HG02943 (cell line): Measurements from ENCODE around the gene CALU.
A peak's percentile ranks its signal among the peaks of the same experiment; 100 is the strongest.

Experiments used
- ATAC-seq: cut with Tn5 transposase; IDR thresholded peaks from one replicate; pipeline ENCODE4 v1.9.1; 2021; ENCODE audit warnings: mild to moderate bottlenecking, low read depth, moderate library complexity; ENCODE audit not compliant: unreplicated experiment

Gene CALU

GRCh38 chr7:128781126-128781525, 42.0 kb downstream of the CALU start:
- ATAC-seq, result no peak

- ATAC-seq, result no peak
These were observed 42.7 kb downstream of the CALU start for GRCh38 chr7:128781851-128782250.

GRCh38 chr7:128783143-128783861, 44.1 kb downstream of the CALU start:
- ATAC-seq, result no peak

- no peak for ATAC-seq
These were observed 46.6 kb downstream of the CALU start for GRCh38 chr7:128785738-128786137.

GRCh38 chr7:128788446-128789412, 49.6 kb downstream of the CALU start:
- no peak for ATAC-seq

- no peak for ATAC-seq
These were observed 51.3 kb downstream of the CALU start for GRCh38 chr7:128790315-128791041.

- ATAC-seq, result peak; percentile 68
These were observed 52.2 kb downstream of the CALU start, which contains the start of gene CCDC136 for GRCh38 chr7:128791121-128791971. TSS of gene CCDC136 (plus strand) at chr7:128791968. CDS start at chr7:128792412, 444 bp downstream.

GRCh38 chr7:128791972-128792327, 52.8 kb downstream of the CALU start:
- no peak for ATAC-seq

- no peak for ATAC-seq
These were observed 53.5 kb downstream of the CALU start for GRCh38 chr7:128792471-128793180.

GRCh38 chr7:128793181-128793547, 54.0 kb downstream of the CALU start:
- ATAC-seq, result no peak

GRCh38 chr7:128794020-128794419, 54.9 kb downstream of the CALU start:
- no peak for ATAC-seq

GRCh38 chr7:128794436-128794835, 55.3 kb downstream of the CALU start:
- no peak for ATAC-seq

- ATAC-seq, result no peak
These were observed 56.0 kb downstream of the CALU start for GRCh38 chr7:128795129-128795528.

- ATAC-seq, result no peak
These were observed 57.2 kb downstream of the CALU start for GRCh38 chr7:128796327-128796726.

- no peak for ATAC-seq
These were observed 60.3 kb downstream of the CALU start for GRCh38 chr7:128799451-128799850.

- no peak for ATAC-seq
These were observed 61.4 kb downstream of the CALU start for GRCh38 chr7:128800567-128800966.

- ATAC-seq, result no peak
These were observed 61.8 kb downstream of the CALU start for GRCh38 chr7:128801003-128801402.

- no peak for ATAC-seq
These were observed 62.7 kb downstream of the CALU start for GRCh38 chr7:128801667-128802418.

GRCh38 chr7:128804484-128804883, 65.3 kb downstream of the CALU start:
- no peak for ATAC-seq
